BJ (cell line): ENCODE data around the gene ERF. TPM values are rescaled to one million over a fixed set of nuclear protein-coding genes. Genes with fewer than 3 reads are reported as not detected.

Experiments
- CTCF ChIA-PET: fragments of 350-600 bp; formaldehyde crosslinking; extraction: SDS; loops from one replicate; lab custom pipeline; 2021; ENCODE audit warnings: antibody characterized with exemption, inconsistent platforms; lab: Yijun Ruan, JAX
- POLR2A ChIA-PET: fragments of 300-600 bp; sonication (Branson Sonifier 250); formaldehyde crosslinking; extraction: SDS; loops from one replicate; lab custom pipeline; 2021; ENCODE audit warnings: antibody characterized with exemption; lab: Charles Lee
- DNase-seq: peaks from one replicate; pipeline ENCODE4 v3.0.0-alpha.2; 2011; ENCODE audit warnings: low read depth
- H3K27me3 ChIP-seq: 2 replicates; pipeline ENCODE4 v1.6.0; 2011; ENCODE audit warnings: low read length; ENCODE audit not compliant: control insufficient read depth, insufficient read depth
- H3K36me3 ChIP-seq: 2 replicates; pipeline ENCODE4 v1.5.1; 2011; ENCODE audit warnings: low read length; ENCODE audit not compliant: control insufficient read depth, insufficient read depth
- H3K4me3 ChIP-seq: 2 replicates; pipeline ENCODE4 v1.5.1; 2011; ENCODE audit warnings: low read depth, mild to moderate bottlenecking, control low read depth, low read length
- CTCF ChIP-seq: IDR thresholded peaks from 2 replicates; pipeline ENCODE4 v1.5.1; 2011; ENCODE audit warnings: low read depth, mild to moderate bottlenecking, control low read depth, inconsistent platforms, low read length, moderate library complexity; ENCODE audit not compliant: insufficient read depth
- polyA plus RNA-seq: library from polyadenylated mRNA; depleted of rRNA; stranded (reverse); fragments of >200 nt; gene quantifications from 2 replicates; pipeline ENCODE4 v1.2.3, GENCODE V29; 2011

ERF gene
- polyA plus RNA-seq, 1 experiment: 51.4 TPM

GRCh38 chr19:42252365-42253244 lies 2.3 kb downstream of the ERF start:
- H3K4me3 ChIP-seq: peak overlapping the region; percentile 100
- H3K36me3 ChIP-seq: peaks cover 10% of the 10 kb centered on the region
- no peaks in the 10 kb centered on the region for H3K27me3 ChIP-seq
- TF ChIP-seq CTCF: no peak
- DNase-seq: no peak
- ChIA-PET POLR2A (no interaction called here), CTCF (interaction anchor here (0.7 to 4.5 kb wide), 4 partner anchors 18 to 45 kb away, joined by 3 to 42 read pairs (median 8); no protein-coding TSS in a partner anchor)

GRCh38 chr19:42251572-42252358 lies 3.2 kb downstream of the ERF start:
- TF ChIP-seq CTCF: no peak
- Histone ChIP-seq H3K4me3 (peak overlapping the region; percentile 100), H3K36me3 (peaks cover 10% of the 10 kb centered on the region), H3K27me3 (no peaks in the 10 kb centered on the region)
- ChIA-PET POLR2A (no interaction called here), CTCF (interaction anchor here (0.6 to 4.5 kb wide), 5 partner anchors 28 to 140 kb away, joined by 3 to 42 read pairs (median 7); no protein-coding TSS in a partner anchor)
- no peak for DNase-seq

GRCh38 chr19:42250666-42251531 lies 4.0 kb downstream of the ERF start:
- Histone ChIP-seq H3K27me3 (no peaks in the 10 kb centered on the region), H3K36me3 (peaks cover 12% of the 10 kb centered on the region), H3K4me3 (0 out of 2 replicates have a peak overlapping the region, but pooled peaks have one; percentile 4)
- CTCF ChIA-PET: interaction anchor here (0.9 to 4.5 kb wide), 5 partner anchors 29 to 170 kb away, joined by 4 to 42 read pairs (median 7); no protein-coding TSS in a partner anchor
- no peak for DNase-seq
- TF ChIP-seq CTCF: no peak
- POLR2A ChIA-PET: interaction anchor here (0.7 kb wide), 1 partner anchor 8 kb away, joined by 8 read pairs; no protein-coding TSS in a partner anchor

- DNase-seq: no peak
- ChIA-PET CTCF (interaction anchor here (0.9 to 4.5 kb wide), 3 partner anchors 30 to 169 kb away, joined by 4 to 42 read pairs (median 5); no protein-coding TSS in a partner anchor), POLR2A (interaction anchor here (0.7 kb wide), 1 partner anchor 7 kb away, joined by 8 read pairs; no protein-coding TSS in a partner anchor)
- no peak for TF ChIP-seq CTCF
- H3K36me3 ChIP-seq: peaks cover 12% of the 10 kb centered on the region
- no peak overlapping the region for H3K4me3 ChIP-seq
- no peaks in the 10 kb centered on the region for H3K27me3 ChIP-seq
These were observed 4.7 kb downstream of the ERF start for GRCh38 chr19:42250183-42250665.
